Measurements from ENCODE around the gene TFDP1.

Gene TFDP1

GRCh38 chr13:113625965-113626721 is 41.6 kb downstream of the TFDP1 start:
- DNase-seq (ENCODE audit: low spot score), result no peak
- no peak for TF ChIP-seq CTCF (IDR thresholded peaks at IDR 0.05; ENCODE audit: borderline replicate concordance, control extremely low read depth, extremely low read depth, insufficient read depth, missing control alignments)
- in situ Hi-C loops (cut with MboI; ENCODE audit: low sequenced_read_pairs, unreplicated experiment), result no loop called here

- no peak for TF ChIP-seq CTCF (IDR thresholded peaks at IDR 0.05; ENCODE audit: borderline replicate concordance, control extremely low read depth, extremely low read depth, insufficient read depth, missing control alignments)
- in situ Hi-C loops (cut with MboI; ENCODE audit: low sequenced_read_pairs, unreplicated experiment), result no loop called here
- no peak for DNase-seq (ENCODE audit: low spot score)
These were observed 42.6 kb downstream of the TFDP1 start for GRCh38 chr13:113627136-113627535.

DNA sequence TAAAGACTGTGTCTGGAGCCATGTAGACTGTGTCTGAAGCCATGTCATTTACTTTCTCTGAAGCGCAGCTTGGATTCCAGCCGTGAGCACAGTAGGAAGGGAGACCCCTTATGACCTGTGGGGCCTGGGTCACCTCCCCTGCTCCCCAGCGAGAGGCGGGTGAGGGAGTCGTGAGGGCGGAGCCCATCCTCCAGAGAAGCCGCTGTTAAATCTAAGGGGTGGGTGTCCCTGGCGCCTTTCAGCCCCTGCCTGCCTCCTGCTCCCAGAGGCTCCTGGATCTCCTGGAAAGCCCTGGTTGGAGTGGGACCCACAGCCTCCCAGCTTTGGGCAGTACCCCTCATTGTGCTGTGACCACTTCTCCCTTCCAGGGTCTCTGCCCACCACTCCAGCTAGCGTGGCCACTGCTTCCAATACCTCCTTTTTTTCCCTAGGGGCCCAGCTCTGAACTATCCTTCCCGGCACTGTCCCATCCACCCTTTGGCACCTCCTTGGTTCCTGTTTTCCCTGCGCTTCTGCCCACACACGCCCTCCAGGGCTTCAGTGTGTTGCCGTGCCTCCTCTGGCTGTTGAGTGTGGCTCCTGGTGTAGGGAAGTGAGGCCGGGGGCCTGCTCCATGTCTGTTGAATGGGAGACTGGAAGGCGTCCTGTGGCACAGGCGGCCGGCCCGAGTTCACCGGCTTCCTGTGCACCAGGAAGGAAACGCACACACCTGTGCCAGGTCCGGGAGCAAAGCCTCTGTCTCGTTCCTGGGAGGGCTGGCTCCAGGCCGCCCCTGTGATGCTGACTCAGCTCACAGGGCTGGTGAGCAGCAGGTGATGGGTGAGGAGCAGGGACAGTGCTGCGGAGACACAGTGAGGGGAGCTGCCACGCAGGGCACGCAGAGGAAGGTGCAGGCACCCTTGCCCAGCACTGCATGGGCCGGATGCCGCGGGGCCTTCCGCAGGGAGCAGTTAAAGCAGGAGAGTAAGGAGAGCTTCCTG is 44.0 kb downstream of the TFDP1 start:
- in situ Hi-C loops (cut with MboI; ENCODE audit: low sequenced_read_pairs, unreplicated experiment), result no loop called here
- no peak for DNase-seq (ENCODE audit: low spot score)
- no peak for TF ChIP-seq CTCF (IDR thresholded peaks at IDR 0.05; ENCODE audit: borderline replicate concordance, control extremely low read depth, extremely low read depth, insufficient read depth, missing control alignments)

GRCh38 chr13:113629866-113630265 is 45.3 kb downstream of the TFDP1 start:
- in situ Hi-C loops (cut with MboI; ENCODE audit: low sequenced_read_pairs, unreplicated experiment), result no loop called here

GRCh38 chr13:113630296-113630695 is 45.7 kb downstream of the TFDP1 start:
- no peak for DNase-seq (ENCODE audit: low spot score)
- in situ Hi-C loops (cut with MboI; ENCODE audit: low sequenced_read_pairs, unreplicated experiment), result no loop called here
- TF ChIP-seq CTCF (IDR thresholded peaks at IDR 0.05; ENCODE audit: borderline replicate concordance, control extremely low read depth, extremely low read depth, insufficient read depth, missing control alignments), result no peak

More at GRCh38 chr13:113629866-113630265, 45.3 kb downstream of the TFDP1 start:
- no peak for TF ChIP-seq CTCF (IDR thresholded peaks at IDR 0.05; ENCODE audit: borderline replicate concordance, control extremely low read depth, extremely low read depth, insufficient read depth, missing control alignments)
- no peak for DNase-seq (ENCODE audit: low spot score)

- no peak for DNase-seq (ENCODE audit: low spot score)
- in situ Hi-C loops (cut with MboI; ENCODE audit: low sequenced_read_pairs, unreplicated experiment), result no loop called here
- TF ChIP-seq CTCF (IDR thresholded peaks at IDR 0.05; ENCODE audit: borderline replicate concordance, control extremely low read depth, extremely low read depth, insufficient read depth, missing control alignments), result no peak
These were observed 46.3 kb downstream of the TFDP1 start for GRCh38 chr13:113630804-113631203.

Measured in GM13976 (cell line).